HUES48 (cell line): ENCODE measurements around the gene KCNJ12.
"Not testable (repeated sequence)": the region's sequence is repeated elsewhere in the genome, so short reads cannot be mapped to it uniquely, and the experiment has no call there.

ENCODE experiments used
- H3K27ac ChIP-seq: one replicate; pipeline ENCODE4 v1.7.0; 2013; ENCODE audit warnings: low read depth, low read length, inconsistent platforms
- H3K27me3 ChIP-seq: 2 replicates; pipeline ENCODE4 v1.6.1; 2013; ENCODE audit warnings: mild to moderate bottlenecking, low read length; ENCODE audit not compliant: control insufficient read depth, insufficient read depth
- H3K36me3 ChIP-seq: 2 replicates; pipeline ENCODE4 v1.6.1; 2013; ENCODE audit warnings: low read length; ENCODE audit not compliant: control insufficient read depth, insufficient read depth
- H3K4me1 ChIP-seq: 2 replicates; pipeline ENCODE4 v1.6.1; 2013; ENCODE audit warnings: mild to moderate bottlenecking, low read length; ENCODE audit not compliant: control insufficient read depth, insufficient read depth
- H3K4me3 ChIP-seq: 2 replicates; pipeline ENCODE4 v1.5.1; 2013; ENCODE audit warnings: mild to moderate bottlenecking, low read depth, low read length
- H3K9ac ChIP-seq: 2 replicates; pipeline ENCODE4 v1.6.1; 2013; ENCODE audit warnings: mild to moderate bottlenecking, low read depth, low read length, moderate library complexity
- H3K9me3 ChIP-seq: 2 replicates; pipeline ENCODE4 v1.6.1; 2013; ENCODE audit warnings: low read length; ENCODE audit not compliant: control insufficient read depth, insufficient read depth

KCNJ12 gene

GRCh38 chr17:21394265-21394664, 18.1 kb downstream of the KCNJ12 start:
- no peaks in the 10 kb centered on the region for H3K9me3 ChIP-seq
- H3K36me3 ChIP-seq, result no peaks in the 10 kb centered on the region
- H3K9ac ChIP-seq, result no peak overlapping the region
- H3K4me1 ChIP-seq, result no peaks in the 10 kb centered on the region
- H3K27me3 ChIP-seq, result no peaks in the 10 kb centered on the region
- no peak overlapping the region for H3K27ac ChIP-seq
- no peak overlapping the region for H3K4me3 ChIP-seq

- no peaks in the 10 kb centered on the region for H3K9me3 ChIP-seq
- H3K4me3 ChIP-seq, result no peak overlapping the region
- H3K36me3 ChIP-seq, result no peaks in the 10 kb centered on the region
- no peak overlapping the region for H3K9ac ChIP-seq
- H3K27me3 ChIP-seq, result no peaks in the 10 kb centered on the region
- H3K27ac ChIP-seq, result no peak overlapping the region
- no peaks in the 10 kb centered on the region for H3K4me1 ChIP-seq
Measured at GRCh38 chr17:21395764-21396163, 19.6 kb downstream of the KCNJ12 start.

- Histone ChIP-seq H3K36me3 (no peaks in the 10 kb centered on the region), H3K4me1 (peaks cover 5% of the 10 kb centered on the region; the same call in 1 of the 2 replicates), H3K9ac (no peak overlapping the region)
Measured at GRCh38 chr17:21396237-21396636, 20.1 kb downstream of the KCNJ12 start.

GRCh38 chr17:21397341-21398190, 21.4 kb downstream of the KCNJ12 start:
- H3K36me3 ChIP-seq, result no peaks in the 10 kb centered on the region
- 0 out of 2 replicates have a peak, but pooled peaks cover 3% of the 10 kb centered on the region for H3K9me3 ChIP-seq
- H3K27me3 ChIP-seq, result no peaks in the 10 kb centered on the region
- no peak overlapping the region for H3K9ac ChIP-seq
- H3K4me3 ChIP-seq, result no peak overlapping the region
- H3K4me1 ChIP-seq, result peaks cover 5% of the 10 kb centered on the region; the same call in 1 of the 2 replicates
- H3K27ac ChIP-seq, result no peak overlapping the region

More at GRCh38 chr17:21396237-21396636, 20.1 kb downstream of the KCNJ12 start:
- Histone ChIP-seq H3K4me3 (no peak overlapping the region), H3K27ac (no peak overlapping the region), H3K9me3 (no peaks in the 10 kb centered on the region), H3K27me3 (no peaks in the 10 kb centered on the region)

- Histone ChIP-seq H3K27ac (no peak overlapping the region), H3K9ac (no peak overlapping the region), H3K36me3 (no peaks in the 10 kb centered on the region), H3K4me3 (no peak overlapping the region), H3K4me1 (peaks cover 5% of the 10 kb centered on the region; the same call in 1 of the 2 replicates), H3K27me3 (no peaks in the 10 kb centered on the region), H3K9me3 (0 out of 2 replicates have a peak, but pooled peaks cover 6% of the 10 kb centered on the region)
Measured at GRCh38 chr17:21399474-21400186, 23.5 kb downstream of the KCNJ12 start.

GRCh38 chr17:21400187-21400569, 24.0 kb downstream of the KCNJ12 start:
- H3K36me3 ChIP-seq, H3K4me1 ChIP-seq, H3K9me3 ChIP-seq, H3K27me3 ChIP-seq, H3K4me3 ChIP-seq, H3K9ac ChIP-seq, H3K27ac ChIP-seq: not testable (repeated sequence)

- H3K4me3 ChIP-seq, result no peak overlapping the region
- no peak overlapping the region for H3K9ac ChIP-seq
- no peaks in the 10 kb centered on the region for H3K36me3 ChIP-seq
- peaks cover 5% of the 10 kb centered on the region; the same call in 1 of the 2 replicates for H3K4me1 ChIP-seq
- no peak overlapping the region for H3K27ac ChIP-seq
- 0 out of 2 replicates have a peak, but pooled peaks cover 6% of the 10 kb centered on the region for H3K9me3 ChIP-seq
- no peaks in the 10 kb centered on the region for H3K27me3 ChIP-seq
Measured at GRCh38 chr17:21400816-21401593, 24.8 kb downstream of the KCNJ12 start.

- H3K4me3 ChIP-seq, H3K4me1 ChIP-seq, H3K27me3 ChIP-seq, H3K9ac ChIP-seq, H3K27ac ChIP-seq, H3K9me3 ChIP-seq, H3K36me3 ChIP-seq: not testable (repeated sequence)
Measured at GRCh38 chr17:21402166-21402571, 26.0 kb downstream of the KCNJ12 start.

GRCh38 chr17:21402926-21403325, 26.8 kb downstream of the KCNJ12 start:
- not testable (repeated sequence) for H3K9ac ChIP-seq, H3K27ac ChIP-seq, H3K9me3 ChIP-seq, H3K4me1 ChIP-seq, H3K27me3 ChIP-seq, H3K4me3 ChIP-seq, H3K36me3 ChIP-seq

GRCh38 chr17:21404106-21404505, 27.9 kb downstream of the KCNJ12 start:
- H3K27ac ChIP-seq, H3K36me3 ChIP-seq, H3K9me3 ChIP-seq, H3K9ac ChIP-seq, H3K4me1 ChIP-seq, H3K27me3 ChIP-seq, H3K4me3 ChIP-seq: not testable (repeated sequence)
